ENCODE measurements around the gene FSTL5.

FSTL5 gene

DNA sequence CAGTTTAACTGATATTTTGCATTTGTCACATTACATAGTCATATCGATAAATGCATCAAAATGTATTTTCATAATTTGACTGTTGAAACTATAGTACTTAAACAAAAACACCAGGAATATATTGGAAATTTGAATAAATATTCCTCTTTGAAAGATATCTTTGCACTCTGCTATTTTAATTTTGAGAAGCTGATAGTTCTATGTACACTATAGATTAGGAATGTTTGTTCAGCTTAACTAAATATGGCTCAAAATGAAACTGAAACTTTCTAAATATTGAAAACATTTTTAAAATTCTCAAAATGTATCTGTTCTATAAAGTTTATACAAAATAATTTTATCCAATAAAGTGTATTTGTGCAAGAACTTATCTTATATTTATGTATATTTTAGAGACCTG lies 510.1 kb downstream of the FSTL5 start:
- no peak for ATAC-seq
- TF ChIP-seq ESRRG (CRISPR knock-in tag; IDR thresholded peaks at IDR 0.05) (no peak), GLIS3 (CRISPR knock-in tag; IDR thresholded peaks at IDR 0.05) (no peak), ZNF8 (CRISPR knock-in tag; IDR thresholded peaks at IDR 0.05) (no peak)
- TF ChIP-seq, protein P1, sequence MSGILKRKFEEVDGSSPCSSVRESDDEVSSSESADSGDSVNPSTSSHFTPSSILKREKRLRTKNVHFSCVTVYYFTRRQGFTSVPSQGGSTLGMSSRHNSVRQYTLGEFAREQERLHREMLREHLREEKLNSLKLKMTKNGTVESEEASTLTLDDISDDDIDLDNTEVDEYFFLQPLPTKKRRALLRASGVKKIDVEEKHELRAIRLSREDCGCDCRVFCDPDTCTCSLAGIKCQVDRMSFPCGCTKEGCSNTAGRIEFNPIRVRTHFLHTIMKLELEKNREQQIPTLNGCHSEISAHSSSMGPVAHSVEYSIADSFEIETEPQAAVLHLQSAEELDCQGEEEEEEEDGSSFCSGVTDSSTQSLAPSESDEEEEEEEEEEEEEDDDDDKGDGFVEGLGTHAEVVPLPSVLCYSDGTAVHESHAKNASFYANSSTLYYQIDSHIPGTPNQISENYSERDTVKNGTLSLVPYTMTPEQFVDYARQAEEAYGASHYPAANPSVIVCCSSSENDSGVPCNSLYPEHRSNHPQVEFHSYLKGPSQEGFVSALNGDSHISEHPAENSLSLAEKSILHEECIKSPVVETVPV (CRISPR knock-in tag; IDR thresholded peaks at IDR 0.05), result no peak

DNA sequence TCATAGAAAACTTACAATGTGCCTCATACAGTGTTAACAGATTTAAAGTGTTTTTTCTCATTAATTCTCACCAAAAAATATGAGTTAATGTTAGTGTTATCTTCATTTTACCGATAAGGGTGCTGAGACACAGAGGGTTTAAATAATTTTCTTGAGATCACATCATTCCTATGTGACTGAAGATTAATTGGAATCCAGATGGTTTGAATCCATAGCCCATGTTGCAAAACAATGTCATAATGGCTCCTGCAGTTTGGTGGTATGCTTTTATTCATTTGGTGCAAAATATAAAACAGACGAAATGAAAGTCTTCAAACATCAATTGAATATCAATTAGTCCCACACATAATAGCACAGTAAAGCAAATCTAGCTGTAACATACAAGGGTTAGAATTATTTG lies 512.2 kb downstream of the FSTL5 start:
- no peak for ATAC-seq
- TF ChIP-seq OSR1 (CRISPR knock-in tag; IDR thresholded peaks at IDR 0.05), result no peak
- TF ChIP-seq RARB (CRISPR knock-in tag; IDR thresholded peaks at IDR 0.05), result no peak
- no peak for TF ChIP-seq PPARA (CRISPR knock-in tag; IDR thresholded peaks at IDR 0.05; ENCODE audit: borderline replicate concordance)
- no peak for TF ChIP-seq BACH2 (CRISPR knock-in tag; IDR thresholded peaks at IDR 0.05; ENCODE audit: borderline replicate concordance)
- TF ChIP-seq, protein P2, sequence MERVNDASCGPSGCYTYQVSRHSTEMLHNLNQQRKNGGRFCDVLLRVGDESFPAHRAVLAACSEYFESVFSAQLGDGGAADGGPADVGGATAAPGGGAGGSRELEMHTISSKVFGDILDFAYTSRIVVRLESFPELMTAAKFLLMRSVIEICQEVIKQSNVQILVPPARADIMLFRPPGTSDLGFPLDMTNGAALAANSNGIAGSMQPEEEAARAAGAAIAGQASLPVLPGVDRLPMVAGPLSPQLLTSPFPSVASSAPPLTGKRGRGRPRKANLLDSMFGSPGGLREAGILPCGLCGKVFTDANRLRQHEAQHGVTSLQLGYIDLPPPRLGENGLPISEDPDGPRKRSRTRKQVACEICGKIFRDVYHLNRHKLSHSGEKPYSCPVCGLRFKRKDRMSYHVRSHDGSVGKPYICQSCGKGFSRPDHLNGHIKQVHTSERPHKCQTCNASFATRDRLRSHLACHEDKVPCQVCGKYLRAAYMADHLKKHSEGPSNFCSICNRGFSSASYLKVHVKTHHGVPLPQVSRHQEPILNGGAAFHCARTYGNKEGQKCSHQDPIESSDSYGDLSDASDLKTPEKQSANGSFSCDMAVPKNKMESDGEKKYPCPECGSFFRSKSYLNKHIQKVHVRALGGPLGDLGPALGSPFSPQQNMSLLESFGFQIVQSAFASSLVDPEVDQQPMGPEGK (CRISPR knock-in tag; IDR thresholded peaks at IDR 0.05; ENCODE audit: borderline replicate concordance), result no peak
- no peak for TF ChIP-seq ZFP3 (CRISPR knock-in tag; IDR thresholded peaks at IDR 0.05)
- TF ChIP-seq GLIS3 (CRISPR knock-in tag; IDR thresholded peaks at IDR 0.05), result no peak
- TF ChIP-seq ESRRG (CRISPR knock-in tag; IDR thresholded peaks at IDR 0.05), result no peak
- TF ChIP-seq, protein P1 (CRISPR knock-in tag; IDR thresholded peaks at IDR 0.05), result no peak
- no peak for TF ChIP-seq ZC3H10 (CRISPR knock-in tag; IDR thresholded peaks at IDR 0.05)
- no peak for TF ChIP-seq ZFP30 (CRISPR knock-in tag; IDR thresholded peaks at IDR 0.05)
- no peak for TF ChIP-seq ZNF565 (CRISPR knock-in tag; conservative IDR thresholded peaks at IDR 0.05; ENCODE audit: low read depth)
- TF ChIP-seq, protein P3, sequence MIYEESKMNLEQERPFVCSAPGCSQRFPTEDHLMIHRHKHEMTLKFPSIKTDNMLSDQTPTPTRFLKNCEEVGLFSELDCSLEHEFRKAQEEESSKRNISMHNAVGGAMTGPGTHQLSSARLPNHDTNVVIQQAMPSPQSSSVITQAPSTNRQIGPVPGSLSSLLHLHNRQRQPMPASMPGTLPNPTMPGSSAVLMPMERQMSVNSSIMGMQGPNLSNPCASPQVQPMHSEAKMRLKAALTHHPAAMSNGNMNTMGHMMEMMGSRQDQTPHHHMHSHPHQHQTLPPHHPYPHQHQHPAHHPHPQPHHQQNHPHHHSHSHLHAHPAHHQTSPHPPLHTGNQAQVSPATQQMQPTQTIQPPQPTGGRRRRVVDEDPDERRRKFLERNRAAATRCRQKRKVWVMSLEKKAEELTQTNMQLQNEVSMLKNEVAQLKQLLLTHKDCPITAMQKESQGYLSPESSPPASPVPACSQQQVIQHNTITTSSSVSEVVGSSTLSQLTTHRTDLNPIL (CRISPR knock-in tag; IDR thresholded peaks at IDR 0.05; ENCODE audit: low read depth), result no peak
- TF ChIP-seq, protein P4, sequence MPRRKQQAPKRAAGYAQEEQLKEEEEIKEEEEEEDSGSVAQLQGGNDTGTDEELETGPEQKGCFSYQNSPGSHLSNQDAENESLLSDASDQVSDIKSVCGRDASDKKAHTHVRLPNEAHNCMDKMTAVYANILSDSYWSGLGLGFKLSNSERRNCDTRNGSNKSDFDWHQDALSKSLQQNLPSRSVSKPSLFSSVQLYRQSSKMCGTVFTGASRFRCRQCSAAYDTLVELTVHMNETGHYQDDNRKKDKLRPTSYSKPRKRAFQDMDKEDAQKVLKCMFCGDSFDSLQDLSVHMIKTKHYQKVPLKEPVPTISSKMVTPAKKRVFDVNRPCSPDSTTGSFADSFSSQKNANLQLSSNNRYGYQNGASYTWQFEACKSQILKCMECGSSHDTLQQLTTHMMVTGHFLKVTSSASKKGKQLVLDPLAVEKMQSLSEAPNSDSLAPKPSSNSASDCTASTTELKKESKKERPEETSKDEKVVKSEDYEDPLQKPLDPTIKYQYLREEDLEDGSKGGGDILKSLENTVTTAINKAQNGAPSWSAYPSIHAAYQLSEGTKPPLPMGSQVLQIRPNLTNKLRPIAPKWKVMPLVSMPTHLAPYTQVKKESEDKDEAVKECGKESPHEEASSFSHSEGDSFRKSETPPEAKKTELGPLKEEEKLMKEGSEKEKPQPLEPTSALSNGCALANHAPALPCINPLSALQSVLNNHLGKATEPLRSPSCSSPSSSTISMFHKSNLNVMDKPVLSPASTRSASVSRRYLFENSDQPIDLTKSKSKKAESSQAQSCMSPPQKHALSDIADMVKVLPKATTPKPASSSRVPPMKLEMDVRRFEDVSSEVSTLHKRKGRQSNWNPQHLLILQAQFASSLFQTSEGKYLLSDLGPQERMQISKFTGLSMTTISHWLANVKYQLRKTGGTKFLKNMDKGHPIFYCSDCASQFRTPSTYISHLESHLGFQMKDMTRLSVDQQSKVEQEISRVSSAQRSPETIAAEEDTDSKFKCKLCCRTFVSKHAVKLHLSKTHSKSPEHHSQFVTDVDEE (CRISPR knock-in tag; IDR thresholded peaks at IDR 0.05), result no peak
- TF ChIP-seq ISL1 (CRISPR knock-in tag; IDR thresholded peaks at IDR 0.05), result no peak
- TF ChIP-seq CSDC2 (CRISPR knock-in tag; IDR thresholded peaks at IDR 0.05), result no peak
- TF ChIP-seq TCF4 (CRISPR knock-in tag; IDR thresholded peaks at IDR 0.05; ENCODE audit: borderline replicate concordance), result no peak

DNA sequence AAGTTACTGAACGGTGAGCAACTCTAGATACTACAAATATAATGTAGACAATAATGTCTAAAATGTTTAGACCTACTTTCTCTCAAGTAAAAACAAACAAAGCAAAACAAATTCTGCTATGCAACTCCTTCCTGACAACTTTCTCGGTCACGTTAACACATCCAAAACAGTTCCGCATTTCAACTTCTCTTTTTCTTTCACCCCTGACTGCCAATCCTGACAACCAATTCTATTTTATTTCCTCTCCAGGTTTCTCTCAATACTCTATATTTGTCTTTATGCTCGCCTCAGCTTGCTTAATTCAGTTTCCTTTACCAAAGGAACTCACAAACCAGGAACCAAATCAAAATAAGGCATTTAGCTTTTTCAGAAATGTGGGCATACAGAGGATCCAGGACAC lies 513.0 kb downstream of the FSTL5 start:
- TF ChIP-seq TCF4 (CRISPR knock-in tag; IDR thresholded peaks at IDR 0.05; ENCODE audit: borderline replicate concordance) (no peak), TOX (CRISPR knock-in tag; IDR thresholded peaks at IDR 0.05; ENCODE audit: borderline replicate concordance) (no peak), SNAI2 (CRISPR knock-in tag; IDR thresholded peaks at IDR 0.05) (no peak), ZNF565 (CRISPR knock-in tag; conservative IDR thresholded peaks at IDR 0.05; ENCODE audit: low read depth) (no peak), ZNF8 (CRISPR knock-in tag; IDR thresholded peaks at IDR 0.05) (no peak), PPARA (CRISPR knock-in tag; IDR thresholded peaks at IDR 0.05; ENCODE audit: borderline replicate concordance) (no peak), ESRRG (CRISPR knock-in tag; IDR thresholded peaks at IDR 0.05) (no peak), RARB (CRISPR knock-in tag; IDR thresholded peaks at IDR 0.05) (no peak), ZC3H10 (CRISPR knock-in tag; IDR thresholded peaks at IDR 0.05) (no peak), OSR1 (CRISPR knock-in tag; IDR thresholded peaks at IDR 0.05) (no peak), ZFP3 (CRISPR knock-in tag; IDR thresholded peaks at IDR 0.05) (no peak), BACH2 (CRISPR knock-in tag; IDR thresholded peaks at IDR 0.05; ENCODE audit: borderline replicate concordance) (no peak)
- TF ChIP-seq, protein P1 (CRISPR knock-in tag; IDR thresholded peaks at IDR 0.05), result no peak
- TF ChIP-seq, protein P4 (CRISPR knock-in tag; IDR thresholded peaks at IDR 0.05), result no peak
- no peak for ATAC-seq

Data from SK-N-SH treated with all-trans-retinoic acid at 6 μM for 48 hours (cell line).